WERI-Rb-1 (cell line): ENCODE results near the gene TMEM81.

ENCODE experiments used
- DNase-seq: peaks from one replicate; pipeline ENCODE4 v3.0.0-alpha.2; 2020
- H3K27ac ChIP-seq: fragments of 250-450 bp; sonication (Bioruptor Pico); 2 replicates; pipeline ENCODE4 v1.5.1; 2020; ENCODE audit warnings: mild to moderate bottlenecking, moderate library complexity
- H3K27me3 ChIP-seq: fragments of 250-450 bp; sonication (Bioruptor Pico); 2 replicates; pipeline ENCODE4 v1.5.1; 2021; ENCODE audit warnings: mild to moderate bottlenecking, low read depth, moderate library complexity; ENCODE audit not compliant: insufficient read depth, severe bottlenecking
- H3K36me3 ChIP-seq: fragments of 250-450 bp; sonication (Bioruptor Pico); 2 replicates; pipeline ENCODE4 v1.5.1; 2020; ENCODE audit warnings: mild to moderate bottlenecking, moderate library complexity
- H3K4me3 ChIP-seq: 2 replicates; pipeline ENCODE4 v1.5.1; 2011; ENCODE audit warnings: low read depth, mild to moderate bottlenecking, control low read depth, low read length
- H3K9me3 ChIP-seq: fragments of 250-450 bp; sonication (Bioruptor Pico); 2 replicates; pipeline ENCODE4 v1.5.1; 2021; ENCODE audit warnings: mild to moderate bottlenecking, moderate library complexity; ENCODE audit not compliant: severe bottlenecking
- CTCF ChIP-seq: IDR thresholded peaks from 2 replicates; pipeline ENCODE4 v1.5.1; 2011; ENCODE audit warnings: low read depth, mild to moderate bottlenecking, control low read depth, inconsistent platforms, low read length

TMEM81 gene

DNA sequence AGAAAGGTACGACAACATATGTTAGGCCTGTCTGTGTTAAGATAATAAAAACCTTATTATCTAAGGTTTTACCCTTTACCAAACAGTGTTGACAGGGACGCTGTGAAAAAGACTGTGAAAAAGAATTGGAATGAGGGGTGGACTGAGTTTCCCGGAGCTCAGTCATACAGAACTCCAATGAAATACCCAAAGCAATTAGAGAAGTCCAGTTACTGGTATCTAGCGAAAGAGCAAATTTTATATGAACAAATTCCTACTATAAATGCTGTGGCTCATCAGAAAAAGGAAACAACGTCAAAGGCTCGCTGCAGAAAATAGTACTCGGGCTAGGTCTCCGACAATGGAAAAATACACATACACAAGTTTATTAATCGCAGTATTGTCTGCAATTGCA lies 38.2 kb upstream of the TMEM81 start:
- TF ChIP-seq CTCF = no peak
- Histone ChIP-seq H3K27ac (peak overlapping the region; percentile 98), H3K36me3 (peaks cover 33% of the 10 kb centered on the region), H3K4me3 (peak overlapping the region; percentile 79), H3K9me3 (no peaks in the 10 kb centered on the region), H3K27me3 (no peaks in the 10 kb centered on the region)
- DNase-seq = no peak

- TF ChIP-seq CTCF = peak; percentile 100
- H3K27ac ChIP-seq = peak within 1 kb of the TSS; percentile 98
- H3K9me3 ChIP-seq = no peaks in the 10 kb centered on the region
- no peaks in the 10 kb centered on the region for H3K27me3 ChIP-seq
- peak within 1 kb of the TSS; percentile 79 for H3K4me3 ChIP-seq
- peak; percentile 100 for DNase-seq
- H3K36me3 ChIP-seq = peaks cover 40% of the 10 kb centered on the region
Measured at GRCh38 chr1:205121660-205122488, 37.6 kb upstream of the TMEM81 start, which contains the start of gene RBBP5. TSS of gene RBBP5 (minus strand) at chr1:205121978. CDS start at chr1:205121873, 105 bp downstream.

DNA sequence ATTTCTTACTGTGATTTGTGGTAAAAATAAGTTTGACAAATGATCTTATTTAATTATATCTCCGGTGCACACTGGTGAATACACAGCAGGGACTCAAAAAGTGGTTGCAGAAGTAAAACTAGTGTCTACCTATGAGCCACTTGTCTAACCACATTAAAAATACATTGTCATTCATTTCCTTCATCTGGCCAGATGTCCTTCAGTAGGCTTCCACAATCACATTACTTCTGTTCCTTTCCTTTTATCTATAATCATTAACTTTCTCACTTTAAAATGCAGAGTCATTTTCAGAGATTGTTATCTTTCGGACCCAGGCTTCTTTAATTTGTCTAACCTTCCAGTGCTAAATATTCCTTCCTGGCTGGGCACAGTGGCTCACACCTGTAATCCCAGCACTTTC lies 34.5 kb upstream of the TMEM81 start:
- TF ChIP-seq CTCF = no peak
- Histone ChIP-seq H3K9me3 (no peaks in the 10 kb centered on the region), H3K36me3 (peaks cover 69% of the 10 kb centered on the region), H3K4me3 (no peak overlapping the region), H3K27ac (no peak overlapping the region), H3K27me3 (no peaks in the 10 kb centered on the region)
- DNase-seq = no peak

DNA sequence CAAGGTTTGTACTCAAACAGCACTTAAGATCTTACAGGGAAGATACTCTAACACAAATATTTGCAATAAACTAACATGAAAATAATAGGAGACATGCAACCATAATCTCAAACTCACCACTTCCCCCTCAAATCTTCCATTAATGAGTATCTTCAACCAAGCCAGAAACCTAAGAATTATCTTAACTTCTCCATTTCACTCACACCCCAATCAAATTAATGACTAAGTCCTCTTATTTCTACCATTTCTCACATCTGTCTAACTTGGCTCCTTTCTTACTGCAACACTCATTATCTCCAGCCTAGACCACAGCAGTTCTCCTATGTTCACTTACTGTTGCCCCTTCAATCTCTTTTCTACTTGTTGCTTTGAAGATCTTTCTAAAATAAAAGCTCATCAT lies 27.1 kb upstream of the TMEM81 start:
- H3K9me3 ChIP-seq = no peaks in the 10 kb centered on the region
- H3K4me3 ChIP-seq = no peak overlapping the region
- no peak overlapping the region for H3K27ac ChIP-seq
- TF ChIP-seq CTCF = no peak
- no peak for DNase-seq
- peaks cover 79% of the 10 kb centered on the region for H3K36me3 ChIP-seq
- no peaks in the 10 kb centered on the region for H3K27me3 ChIP-seq

DNA sequence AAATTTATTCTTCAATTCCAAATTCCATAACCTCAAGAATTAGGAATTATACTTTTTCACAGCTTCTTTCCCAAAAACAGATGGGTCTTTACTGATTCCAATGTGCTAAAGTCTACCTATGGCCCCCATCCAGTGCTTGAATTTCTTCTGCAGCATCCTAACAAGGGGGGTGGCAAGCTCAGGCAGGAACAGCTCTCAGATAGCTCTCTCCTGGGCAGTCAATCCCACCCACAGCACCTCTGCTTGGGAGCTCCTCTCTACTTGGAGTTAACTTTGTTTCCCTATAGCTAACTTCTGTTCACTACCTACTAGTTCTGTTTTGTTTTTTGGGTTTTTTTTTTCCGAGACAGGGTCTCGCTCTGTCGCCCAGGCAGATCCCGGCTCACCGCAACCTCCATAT lies 25.5 kb upstream of the TMEM81 start:
- peaks cover 81% of the 10 kb centered on the region for H3K36me3 ChIP-seq
- H3K27ac ChIP-seq = no peak overlapping the region
- no peaks in the 10 kb centered on the region for H3K9me3 ChIP-seq
- no peak for TF ChIP-seq CTCF
- no peak for DNase-seq
- no peaks in the 10 kb centered on the region for H3K27me3 ChIP-seq
- H3K4me3 ChIP-seq = no peak overlapping the region
